GM21825 (cell line): ENCODE results near the gene TMEM127.

ENCODE experiments used
- ATAC-seq: cut with Tn5 transposase; IDR thresholded peaks from one replicate; pipeline ENCODE4 v1.9.1; 2021; ENCODE audit warnings: mild to moderate bottlenecking, moderate library complexity; ENCODE audit not compliant: unreplicated experiment

The TMEM127 gene

GRCh38 chr2:96208143-96209010 lies 57.4 kb downstream of the TMEM127 start, which contains the start of gene STARD7:
TSS of gene STARD7 (minus strand) at chr2:96208827. CDS start at chr2:96208434, 393 bp downstream.
- ATAC-seq: peak; percentile 86

GRCh38 chr2:96207774-96208142 lies 58.0 kb downstream of the TMEM127 start:
- ATAC-seq: no peak

GRCh38 chr2:96207073-96207773 lies 58.6 kb downstream of the TMEM127 start:
- no peak for ATAC-seq

GRCh38 chr2:96205888-96206287 lies 59.9 kb downstream of the TMEM127 start:
- no peak for ATAC-seq

- no peak for ATAC-seq
These were observed 60.8 kb downstream of the TMEM127 start for GRCh38 chr2:96204836-96205624.

- no peak for ATAC-seq
These were observed 62.4 kb downstream of the TMEM127 start for GRCh38 chr2:96203130-96204028.

- no peak for ATAC-seq
These were observed 63.5 kb downstream of the TMEM127 start for GRCh38 chr2:96202152-96202854.

- no peak for ATAC-seq
These were observed 64.5 kb downstream of the TMEM127 start for GRCh38 chr2:96201338-96201737.

GRCh38 chr2:96198921-96199320 lies 66.9 kb downstream of the TMEM127 start:
- no peak for ATAC-seq
